NB4 (cell line): ENCODE data around the gene ELOVL1.

Experiments
- CTCF ChIP-seq: IDR thresholded peaks from one replicate; pipeline ENCODE4 v1.5.1; 2012; ENCODE audit warnings: low read depth, low read length
- MAX ChIP-seq: IDR thresholded peaks from 2 replicates; pipeline ENCODE4 v1.6.1; 2011; ENCODE audit warnings: low read depth, low read length
- POLR2A ChIP-seq: IDR thresholded peaks from 2 replicates; pipeline ENCODE4 v1.6.1; 2011; ENCODE audit warnings: mild to moderate bottlenecking; ENCODE audit not compliant: insufficient read length; ENCODE audit errors: extremely low read depth

GRCh38 chr1:43387976-43388599 lies 20.3 kb upstream of the ELOVL1 start:
- no peak for TF ChIP-seq CTCF
- no peak for TF ChIP-seq POLR2A
- TF ChIP-seq MAX = no peak
